Measurements from ENCODE around the gene RAB9A.

DNA sequence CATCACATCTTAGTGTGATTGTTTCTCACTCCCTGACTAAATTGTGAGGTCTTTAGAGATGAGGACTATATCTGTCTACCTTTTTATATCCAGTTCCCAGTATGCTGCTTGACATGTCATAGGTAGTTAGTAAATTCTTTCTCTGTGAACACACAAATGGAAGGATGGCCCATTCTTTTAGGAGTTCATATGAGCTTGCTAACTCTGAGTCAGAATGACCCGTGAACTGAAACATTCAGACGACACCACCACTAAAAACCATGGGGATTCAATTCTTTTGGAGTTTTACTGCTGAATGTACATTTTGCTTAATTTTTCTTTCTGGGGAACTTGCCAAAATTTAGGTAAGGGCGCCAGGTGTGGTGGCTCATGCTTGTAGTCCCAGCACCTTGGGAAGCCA, 59.6 kb downstream of the RAB9A start:
- TF ChIP-seq POLR2A (IDR thresholded peaks at IDR 0.05), result no peak
- TF ChIP-seq, protein P1, sequence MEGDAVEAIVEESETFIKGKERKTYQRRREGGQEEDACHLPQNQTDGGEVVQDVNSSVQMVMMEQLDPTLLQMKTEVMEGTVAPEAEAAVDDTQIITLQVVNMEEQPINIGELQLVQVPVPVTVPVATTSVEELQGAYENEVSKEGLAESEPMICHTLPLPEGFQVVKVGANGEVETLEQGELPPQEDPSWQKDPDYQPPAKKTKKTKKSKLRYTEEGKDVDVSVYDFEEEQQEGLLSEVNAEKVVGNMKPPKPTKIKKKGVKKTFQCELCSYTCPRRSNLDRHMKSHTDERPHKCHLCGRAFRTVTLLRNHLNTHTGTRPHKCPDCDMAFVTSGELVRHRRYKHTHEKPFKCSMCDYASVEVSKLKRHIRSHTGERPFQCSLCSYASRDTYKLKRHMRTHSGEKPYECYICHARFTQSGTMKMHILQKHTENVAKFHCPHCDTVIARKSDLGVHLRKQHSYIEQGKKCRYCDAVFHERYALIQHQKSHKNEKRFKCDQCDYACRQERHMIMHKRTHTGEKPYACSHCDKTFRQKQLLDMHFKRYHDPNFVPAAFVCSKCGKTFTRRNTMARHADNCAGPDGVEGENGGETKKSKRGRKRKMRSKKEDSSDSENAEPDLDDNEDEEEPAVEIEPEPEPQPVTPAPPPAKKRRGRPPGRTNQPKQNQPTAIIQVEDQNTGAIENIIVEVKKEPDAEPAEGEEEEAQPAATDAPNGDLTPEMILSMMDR (IDR thresholded peaks at IDR 0.05), result no peak

Data from right lobe of liver (tissue), 4 donors.